Activated CD8-positive, alpha-beta memory T cell treated with anti-CD3 and anti-CD28 coated beads, Interleukin-2, amount 50 U/mL, for 24 hours (primary cell): ENCODE data around the gene PROX1.

Source experiments
- DNase-seq: peaks from one replicate; pipeline ENCODE4 v3.0.0-alpha.2; 2020; ENCODE audit errors: extremely low read depth

PROX1 gene

DNA sequence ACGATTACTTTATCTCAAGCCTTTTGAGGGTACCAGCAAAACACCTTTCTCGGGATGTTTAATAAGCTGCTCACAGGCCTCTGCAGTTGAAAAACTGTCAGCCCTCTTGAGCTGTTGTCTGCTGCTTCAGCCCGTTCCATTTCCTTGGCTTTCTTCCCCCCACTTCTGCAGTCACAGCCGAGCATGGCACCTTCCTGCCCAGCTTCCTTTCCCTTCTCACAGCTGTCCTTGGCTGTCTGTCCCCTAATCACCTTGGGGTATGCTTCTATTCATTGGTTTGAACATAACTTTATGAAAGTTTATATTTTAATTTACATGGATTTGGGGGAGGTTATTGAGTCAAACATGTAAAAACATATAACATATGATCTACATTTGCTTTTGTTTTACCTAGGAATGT, 6.9 kb upstream of the PROX1 start:
- DNase-seq, result no peak

- DNase-seq, result no peak
Measured at GRCh38 chr1:213982289-213982671, 5.5 kb upstream of the PROX1 start.

- DNase-seq, result no peak
Measured at GRCh38 chr1:213982672-213983492, 4.9 kb upstream of the PROX1 start.

- no peak for DNase-seq
Measured at GRCh38 chr1:213983493-213984386, 4.0 kb upstream of the PROX1 start.

DNA sequence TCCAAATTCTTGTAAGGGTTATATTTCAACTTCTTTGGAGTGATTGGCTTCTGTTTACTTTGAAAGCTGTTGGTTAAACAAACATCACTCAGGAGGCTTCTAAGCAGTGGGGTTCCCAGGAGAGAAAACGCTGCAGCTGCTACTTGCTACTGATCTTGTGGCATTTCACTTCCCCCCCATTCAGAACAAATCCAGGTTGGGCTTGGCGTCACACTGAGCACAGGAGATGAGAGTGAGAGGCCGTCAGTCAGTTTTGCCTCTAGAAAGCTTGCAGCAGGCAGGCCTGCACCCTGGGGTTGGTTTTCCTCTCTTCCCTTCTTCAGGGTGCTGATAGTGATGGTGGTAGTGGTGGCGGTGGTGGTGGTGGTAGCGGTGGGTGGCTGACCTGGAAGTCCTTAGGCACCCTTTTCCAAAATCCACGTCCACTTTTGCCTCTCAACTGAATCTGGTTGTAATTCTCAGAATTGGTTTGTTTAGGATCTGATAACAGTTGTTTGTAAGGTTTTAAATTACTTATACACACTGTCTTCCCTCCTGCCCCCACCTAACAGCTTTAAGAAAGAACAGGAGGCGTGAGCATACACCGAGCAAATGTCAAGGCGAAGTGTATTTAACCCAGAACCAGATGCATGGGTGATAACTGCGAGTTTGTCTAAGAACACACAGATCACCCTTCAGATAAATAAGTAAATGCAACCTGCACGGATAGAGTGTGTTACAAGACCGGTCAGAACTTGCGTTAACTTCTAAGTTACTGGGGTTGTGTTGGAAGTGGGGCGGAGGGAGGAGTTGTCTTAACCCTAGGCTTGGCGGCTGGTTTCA, 3.2 kb upstream of the PROX1 start:
- no peak for DNase-seq

DNA sequence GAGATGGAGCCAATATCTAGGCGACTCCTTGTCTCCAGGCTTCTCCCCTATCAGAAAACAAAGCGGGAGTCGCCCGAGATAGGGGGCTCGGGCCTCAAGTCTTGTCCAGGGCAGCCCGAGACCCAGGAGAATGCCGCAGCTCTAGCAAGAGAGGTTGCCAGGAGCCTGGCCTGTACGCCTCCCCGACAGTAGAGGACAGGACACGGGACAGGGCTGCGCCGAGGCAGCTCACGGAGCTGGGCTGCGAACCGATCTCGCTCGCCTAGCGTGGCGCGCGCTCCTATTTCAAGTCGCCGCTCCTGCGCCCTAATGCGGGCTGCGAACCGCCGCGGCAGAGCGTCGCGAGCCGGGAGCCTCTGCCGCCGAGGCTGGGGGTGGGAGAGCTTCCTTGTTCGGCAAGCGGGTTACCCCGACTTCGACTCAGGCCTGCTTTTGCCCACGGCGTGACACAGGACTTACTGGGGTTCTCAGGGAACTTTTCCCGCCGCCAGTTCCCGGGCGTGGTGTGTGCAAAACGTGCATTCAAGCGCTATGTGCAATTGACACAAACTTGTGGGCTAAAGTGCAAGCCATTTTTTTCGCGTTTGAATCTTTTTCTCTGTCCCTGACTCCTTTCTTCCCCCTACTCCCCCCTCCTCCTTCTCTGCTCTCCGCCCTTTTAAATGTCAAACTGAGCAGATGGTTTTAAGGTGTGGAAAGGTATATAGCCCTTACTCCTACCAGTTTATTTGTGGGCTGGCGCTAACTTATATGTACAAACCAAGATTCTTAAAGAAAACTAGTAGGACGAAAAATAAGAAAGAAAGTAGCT, 2.4 kb upstream of the PROX1 start:
- DNase-seq, result no peak

- no peak for DNase-seq
Measured at GRCh38 chr1:213986020-213986924, 1.5 kb upstream of the PROX1 start.

GRCh38 chr1:213986925-213987250, 885 bp upstream of the PROX1 start:
- DNase-seq, result no peak

- DNase-seq, result no peak
Measured at GRCh38 chr1:213987422-213987926, 299 bp upstream of the PROX1 start.

- no peak for DNase-seq
Measured at GRCh38 chr1:213988507-213989001, 781 bp downstream of the PROX1 start.

- no peak for DNase-seq
Measured at GRCh38 chr1:213989002-213989855, 1.5 kb downstream of the PROX1 start.

DNA sequence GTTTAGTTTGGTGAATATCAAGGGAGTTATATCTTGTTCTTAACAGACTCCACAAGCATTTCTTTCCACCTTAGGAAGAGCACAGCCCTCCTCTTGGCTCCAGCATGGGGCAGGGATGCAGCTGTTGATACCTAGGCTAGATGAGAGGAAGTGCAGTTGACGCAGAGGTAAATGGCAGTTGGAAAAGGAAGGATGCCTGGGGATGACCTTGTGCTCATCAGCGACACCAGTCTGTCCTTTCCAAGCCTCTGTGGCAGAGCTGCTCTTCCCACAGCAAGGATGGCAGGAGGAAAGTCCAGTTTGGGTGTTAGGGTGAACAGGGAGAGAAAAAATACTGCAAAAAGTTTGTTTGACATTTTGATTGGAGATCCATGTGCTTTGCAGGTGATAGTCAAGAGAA, 6.2 kb downstream of the PROX1 start:
- DNase-seq, result no peak

- DNase-seq, result no peak
Measured at GRCh38 chr1:213994888-213995287, 7.1 kb downstream of the PROX1 start.

DNA sequence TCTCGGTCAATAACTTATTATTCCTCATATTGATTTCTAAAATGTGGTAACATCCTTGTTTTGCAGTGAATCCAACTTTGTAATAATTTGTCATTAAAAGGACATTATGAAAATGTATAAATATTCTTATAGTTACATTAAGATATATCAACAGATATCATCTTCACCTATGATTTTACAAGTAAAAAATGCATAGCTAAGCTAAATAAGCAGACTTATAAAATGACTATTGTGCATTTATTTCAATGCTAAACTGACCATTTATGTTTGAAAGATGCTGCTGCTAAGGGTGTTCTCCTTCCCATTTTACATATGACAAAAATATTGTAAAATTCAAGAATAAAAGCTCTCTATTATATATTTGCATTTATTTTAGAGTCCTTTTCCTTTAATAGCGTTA, 7.8 kb downstream of the PROX1 start:
- DNase-seq, result no peak

GRCh38 chr1:213996320-213997037, 8.7 kb downstream of the PROX1 start:
- no peak for DNase-seq

DNA sequence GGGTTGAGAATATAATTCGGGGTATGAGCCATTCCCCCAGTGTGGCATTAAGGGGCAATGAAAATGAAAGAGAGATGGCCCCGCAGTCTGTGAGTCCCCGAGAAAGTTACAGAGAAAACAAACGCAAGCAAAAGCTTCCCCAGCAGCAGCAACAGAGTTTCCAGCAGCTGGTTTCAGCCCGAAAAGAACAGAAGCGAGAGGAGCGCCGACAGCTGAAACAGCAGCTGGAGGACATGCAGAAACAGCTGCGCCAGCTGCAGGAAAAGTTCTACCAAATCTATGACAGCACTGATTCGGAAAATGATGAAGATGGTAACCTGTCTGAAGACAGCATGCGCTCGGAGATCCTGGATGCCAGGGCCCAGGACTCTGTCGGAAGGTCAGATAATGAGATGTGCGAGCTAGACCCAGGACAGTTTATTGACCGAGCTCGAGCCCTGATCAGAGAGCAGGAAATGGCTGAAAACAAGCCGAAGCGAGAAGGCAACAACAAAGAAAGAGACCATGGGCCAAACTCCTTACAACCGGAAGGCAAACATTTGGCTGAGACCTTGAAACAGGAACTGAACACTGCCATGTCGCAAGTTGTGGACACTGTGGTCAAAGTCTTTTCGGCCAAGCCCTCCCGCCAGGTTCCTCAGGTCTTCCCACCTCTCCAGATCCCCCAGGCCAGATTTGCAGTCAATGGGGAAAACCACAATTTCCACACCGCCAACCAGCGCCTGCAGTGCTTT, 9.4 kb downstream of the PROX1 start:
- no peak for DNase-seq

GRCh38 chr1:213997772-213998107, 10.0 kb downstream of the PROX1 start:
- no peak for DNase-seq

DNA sequence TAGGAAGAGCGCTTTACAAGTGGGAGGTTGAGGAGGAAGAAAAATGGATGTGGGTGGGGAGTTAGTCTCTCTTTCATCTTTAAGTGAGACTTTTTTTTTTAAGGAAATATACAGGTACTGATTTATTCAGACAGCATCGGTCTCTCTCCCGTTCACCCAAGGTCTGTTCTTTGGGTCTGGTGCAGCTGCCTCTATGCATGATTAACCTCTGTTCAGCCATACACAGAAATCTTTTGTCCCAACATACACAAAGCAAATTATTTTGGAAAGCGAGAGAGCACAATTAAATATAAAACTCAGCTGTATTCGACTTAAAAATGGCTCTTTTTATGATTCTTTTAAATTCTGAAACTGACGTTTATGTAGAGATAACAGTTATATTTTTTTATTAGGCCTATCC, 11.0 kb downstream of the PROX1 start:
- DNase-seq, result no peak
